ENCODE measurements around the gene GLI3.

The GLI3 gene

DNA sequence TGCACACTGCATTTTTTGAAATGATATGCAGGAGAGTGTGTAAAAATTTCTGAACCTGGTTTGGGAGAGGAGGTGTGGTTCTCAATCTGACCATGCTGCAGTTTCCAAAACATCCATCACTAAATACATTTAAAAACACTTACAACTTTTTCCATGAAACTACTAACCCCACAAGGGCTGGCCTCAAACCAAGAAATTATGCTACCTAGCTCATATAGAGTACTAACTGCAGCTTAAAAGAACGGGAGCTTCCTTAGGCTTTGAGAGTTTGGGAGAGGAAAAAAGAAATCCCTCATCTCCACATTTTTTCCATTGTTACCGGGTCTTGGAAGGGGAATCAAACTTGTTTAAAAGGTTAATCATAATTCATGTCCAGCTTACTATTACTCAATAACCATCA, 214.2 kb downstream of the GLI3 start:
- no peak for DNase-seq

DNA sequence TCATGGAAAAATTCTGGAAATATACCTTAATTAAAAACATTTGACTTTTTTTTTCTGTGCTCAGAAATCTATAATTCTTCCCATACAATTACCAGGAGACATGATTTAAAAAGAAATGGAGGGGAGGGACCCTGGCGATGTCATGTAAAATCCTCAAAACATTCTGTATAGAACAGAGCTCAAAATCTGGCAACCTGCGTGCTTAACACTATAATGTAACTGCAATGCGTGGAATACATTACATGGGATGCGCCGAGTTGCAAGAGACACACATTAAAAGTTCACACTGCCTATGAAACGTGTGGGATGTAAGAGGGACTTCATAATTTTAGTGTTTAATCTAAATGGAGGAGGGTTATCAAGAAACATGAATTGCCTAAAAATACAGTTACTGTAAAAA, 215.0 kb downstream of the GLI3 start:
- no peak for DNase-seq

DNA sequence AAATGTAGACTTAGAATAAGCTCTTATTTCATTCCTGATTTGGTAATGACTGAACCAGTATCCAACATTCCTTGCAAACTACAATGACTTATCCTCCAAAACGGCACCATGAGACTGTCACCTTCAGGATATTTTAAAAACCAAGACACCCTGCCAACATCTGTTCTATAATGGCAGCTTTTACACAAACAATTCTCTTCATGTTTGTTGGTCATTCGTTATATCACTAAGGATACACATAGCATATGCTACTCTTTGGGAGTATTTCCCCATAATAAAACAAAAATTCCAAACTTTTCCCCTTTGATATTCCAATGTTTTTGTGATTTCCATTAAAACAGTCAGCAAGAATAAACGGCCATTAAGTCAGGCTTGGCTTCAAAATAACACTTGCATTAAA, 215.4 kb downstream of the GLI3 start:
- no peak for DNase-seq

DNA sequence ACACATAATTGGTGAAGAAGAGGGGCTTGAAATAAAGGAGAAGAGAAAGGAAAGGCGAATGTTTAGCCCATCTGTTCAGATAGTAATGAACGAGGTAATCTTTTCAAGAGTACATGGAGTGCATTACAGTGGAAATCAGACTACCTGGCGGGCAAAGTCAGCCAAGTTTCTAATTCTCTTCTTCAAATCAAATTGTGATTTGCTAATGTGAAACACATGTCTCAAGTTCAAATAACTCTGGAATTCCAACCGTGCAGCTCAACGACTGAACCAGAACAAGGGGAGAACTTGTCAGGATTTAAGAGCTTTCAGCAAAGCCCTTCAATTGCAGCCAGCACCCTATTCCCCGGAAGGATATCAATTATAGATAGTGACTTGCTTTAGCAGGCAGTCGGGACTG, 216.9 kb downstream of the GLI3 start:
- DNase-seq: no peak

DNA sequence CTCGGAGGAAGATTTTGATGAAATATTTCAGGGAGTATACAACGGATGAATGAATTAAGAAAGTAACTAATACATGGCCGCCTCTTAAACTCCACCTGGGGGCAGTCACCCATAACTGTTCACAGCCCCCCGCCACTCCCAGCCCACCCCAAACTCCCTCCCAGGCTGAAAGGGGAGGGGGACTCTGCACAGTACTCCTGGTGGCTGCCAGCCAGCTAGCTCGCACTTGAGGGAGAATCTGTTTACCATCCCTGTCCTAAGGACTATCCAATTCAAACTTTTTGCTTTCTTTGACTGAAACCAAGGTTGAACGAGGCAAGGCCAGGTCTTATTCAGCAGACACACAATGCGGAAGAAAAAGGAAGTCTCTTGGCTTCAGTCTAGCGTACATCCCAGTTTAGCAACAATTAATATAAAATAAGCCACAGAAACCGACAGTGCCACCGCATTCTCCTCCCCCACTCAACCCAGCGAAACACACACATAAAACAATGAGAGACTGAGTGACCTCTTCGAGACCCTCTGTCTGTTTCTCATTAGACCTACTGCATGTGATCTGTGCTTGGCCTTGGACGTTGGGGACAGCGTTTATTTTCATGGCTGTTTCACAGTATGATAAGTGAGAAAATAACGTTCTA, 219.5 kb downstream of the GLI3 start:
- DNase-seq: no peak

DNA sequence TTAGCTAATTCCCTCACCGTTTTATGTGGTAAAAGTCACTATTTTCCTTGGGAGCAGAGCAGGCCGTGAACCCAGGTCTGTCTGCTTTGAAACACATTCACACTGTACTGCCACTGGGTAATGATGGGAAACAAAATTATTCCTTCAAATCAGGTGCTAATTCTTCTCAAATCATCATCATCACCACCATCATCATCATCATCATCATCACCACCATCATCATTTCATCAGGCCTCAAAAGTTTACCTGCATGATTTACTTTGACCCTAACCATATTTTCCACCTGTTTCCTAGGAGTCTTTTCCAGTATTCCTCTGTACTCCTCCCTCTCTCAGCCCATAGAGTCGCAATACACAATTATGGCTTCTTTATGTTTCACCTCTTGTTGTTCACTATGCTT, 220.5 kb downstream of the GLI3 start:
- DNase-seq: no peak

DNA sequence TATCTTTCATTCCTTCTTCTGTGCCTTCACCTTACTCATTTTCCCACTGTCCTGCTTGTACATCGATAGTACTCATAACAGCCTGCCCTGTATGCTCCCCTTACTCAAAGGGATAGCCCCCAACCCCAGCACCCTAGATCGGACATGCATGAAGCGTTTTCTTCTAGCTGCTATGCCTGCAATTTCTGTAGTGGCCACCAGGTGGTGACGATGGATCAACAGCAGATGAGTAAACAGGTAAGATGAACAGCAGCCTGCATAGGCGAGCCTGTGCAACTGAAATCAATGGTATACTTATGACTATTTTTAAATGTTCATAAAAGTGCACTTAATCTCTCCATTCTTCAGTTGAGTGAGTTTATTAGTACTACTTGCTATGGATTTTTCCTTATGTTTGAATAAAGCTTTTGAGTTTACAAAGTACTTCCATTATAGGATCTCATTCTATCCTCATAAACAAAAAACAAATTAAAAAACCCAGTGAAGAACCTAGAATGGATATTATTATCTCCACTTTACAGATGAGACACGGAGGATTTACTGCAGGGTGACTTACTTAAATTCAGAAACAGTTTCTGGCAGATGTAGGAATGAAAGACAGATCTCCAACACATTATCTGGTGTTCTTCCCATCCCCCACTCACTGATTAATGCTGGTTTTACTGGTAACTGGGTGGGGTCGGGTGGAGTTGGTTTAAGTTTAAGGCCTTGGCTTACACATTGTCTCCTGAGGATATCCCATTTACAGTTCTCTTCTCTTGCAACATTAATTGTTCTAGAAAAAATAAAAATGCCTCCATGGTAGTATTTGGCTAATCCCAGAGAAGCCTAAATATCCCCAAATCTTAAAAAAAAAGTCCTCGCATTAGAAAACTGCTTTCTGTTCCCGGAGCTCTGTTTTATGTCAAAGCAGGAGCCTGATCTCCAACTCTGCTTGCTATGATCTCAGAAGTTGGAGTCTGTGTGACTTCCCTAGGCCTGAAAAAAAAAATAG, 222.1 kb downstream of the GLI3 start:
- DNase-seq: no peak

DNA sequence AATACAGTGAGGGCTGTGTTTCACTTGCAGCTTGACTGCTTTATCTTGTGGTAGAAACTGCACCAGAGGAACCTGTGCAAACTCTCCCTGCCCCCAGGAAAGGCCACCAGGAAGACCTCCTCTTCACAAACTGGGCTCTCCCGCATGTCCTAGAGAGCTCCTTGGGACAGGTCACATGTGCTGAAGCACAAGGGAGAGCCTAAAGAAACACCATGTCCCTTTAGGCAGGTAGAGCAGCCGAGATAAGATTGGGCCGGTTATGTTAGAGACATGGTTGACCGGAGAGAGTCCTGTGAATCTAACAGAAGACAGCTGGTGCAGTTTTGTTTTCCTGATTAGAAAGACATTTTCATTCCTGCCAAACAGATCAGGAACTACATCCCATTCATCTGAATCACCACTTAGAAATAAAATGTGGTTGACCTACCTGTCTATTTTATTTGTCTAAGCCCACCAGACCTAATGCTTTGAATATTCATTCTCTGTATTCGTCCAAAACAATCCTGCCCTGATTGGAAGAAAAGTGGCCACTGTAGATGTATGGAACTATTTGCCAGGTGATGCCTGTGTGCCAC, 224.1 kb downstream of the GLI3 start:
- no peak for DNase-seq

DNA sequence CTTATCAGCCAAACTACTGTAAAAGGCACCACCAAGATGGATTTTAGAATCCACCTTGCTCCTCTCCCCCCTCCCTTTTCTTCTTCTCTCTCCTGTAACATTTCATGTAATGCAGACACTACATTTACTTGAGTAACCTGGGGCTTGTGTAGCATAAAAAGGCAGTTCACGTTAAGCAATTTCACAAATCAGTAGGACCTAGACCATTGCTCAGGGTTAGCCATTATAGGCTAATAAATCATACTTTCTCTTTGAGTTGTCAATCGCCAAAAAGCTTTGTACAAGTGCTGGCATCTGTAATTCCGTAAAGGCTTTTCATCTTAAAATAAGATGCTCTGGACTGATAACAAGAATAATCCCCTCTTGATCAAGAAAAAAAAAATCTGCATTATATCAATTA, 224.7 kb downstream of the GLI3 start:
- no peak for DNase-seq

DNA sequence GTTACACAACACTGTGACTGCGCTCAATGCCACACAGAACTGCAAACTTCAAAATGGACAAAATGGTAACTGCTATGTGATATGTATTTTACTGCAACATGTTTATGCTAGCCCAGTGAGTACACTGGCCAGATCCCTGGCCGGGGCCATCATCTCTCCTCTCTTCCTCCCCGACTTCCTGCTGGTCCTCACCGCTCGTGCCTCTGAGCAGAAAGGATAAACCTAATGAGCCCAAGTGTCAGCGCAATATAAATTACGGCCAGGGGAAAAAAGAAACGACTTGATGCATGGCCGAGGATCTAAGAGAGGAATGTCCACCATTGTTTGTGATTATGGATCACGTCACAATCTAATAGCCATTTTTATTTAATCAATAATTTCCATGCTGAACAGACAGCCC, 225.2 kb downstream of the GLI3 start:
- no peak for DNase-seq

DNA sequence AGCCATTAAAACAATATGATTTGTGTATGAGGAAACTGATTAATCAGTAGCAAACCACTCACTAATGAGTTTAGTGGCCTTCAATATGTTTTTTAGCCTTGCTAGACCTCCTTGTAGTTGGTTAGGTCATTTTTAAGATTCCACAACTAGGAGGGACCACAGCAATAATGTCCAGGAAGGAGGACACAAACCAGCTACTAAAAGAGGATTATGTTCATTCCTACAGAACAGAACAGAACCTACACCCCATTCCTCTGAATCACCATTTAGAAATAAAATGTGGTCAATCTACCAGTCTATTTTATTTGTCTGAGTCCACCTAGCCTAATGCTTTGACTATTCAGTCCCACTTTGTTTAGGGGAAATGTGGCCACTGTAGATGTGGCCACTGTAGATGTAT, 226.3 kb downstream of the GLI3 start:
- no peak for DNase-seq

DNA sequence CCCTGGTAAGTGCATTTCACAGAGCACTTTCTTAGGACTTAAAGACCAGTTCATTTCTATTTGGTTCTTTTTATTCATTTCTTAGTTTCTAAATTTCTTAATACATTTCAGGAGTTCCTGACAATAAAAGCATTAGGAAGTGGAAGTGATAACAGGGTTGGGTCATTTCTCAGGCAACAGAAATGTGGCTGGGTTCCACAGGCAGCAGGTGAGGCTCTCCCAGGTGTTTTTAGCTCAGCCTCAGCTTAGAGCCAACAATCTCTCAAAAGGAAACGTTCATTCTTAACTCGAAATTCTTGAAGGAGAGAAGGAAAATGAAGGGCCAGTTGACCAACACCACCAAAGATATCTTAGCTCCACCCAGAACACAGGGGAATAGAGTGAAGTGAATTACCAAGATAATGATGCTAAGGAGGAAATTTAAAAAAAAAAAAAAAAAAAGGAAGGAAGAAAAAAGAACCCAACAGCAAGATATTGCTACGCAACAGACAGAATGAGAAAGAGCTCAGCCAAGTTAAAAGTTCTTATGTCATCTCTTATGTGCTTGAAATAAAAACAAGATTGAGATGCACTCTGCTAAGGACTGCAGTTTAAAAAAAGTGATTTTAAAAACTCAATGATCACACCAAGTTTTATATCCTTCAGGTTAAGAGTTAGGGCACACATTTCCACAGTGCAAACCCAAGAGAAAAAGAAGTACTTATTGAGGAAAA, 230.1 kb downstream of the GLI3 start:
- no peak for DNase-seq

DNA sequence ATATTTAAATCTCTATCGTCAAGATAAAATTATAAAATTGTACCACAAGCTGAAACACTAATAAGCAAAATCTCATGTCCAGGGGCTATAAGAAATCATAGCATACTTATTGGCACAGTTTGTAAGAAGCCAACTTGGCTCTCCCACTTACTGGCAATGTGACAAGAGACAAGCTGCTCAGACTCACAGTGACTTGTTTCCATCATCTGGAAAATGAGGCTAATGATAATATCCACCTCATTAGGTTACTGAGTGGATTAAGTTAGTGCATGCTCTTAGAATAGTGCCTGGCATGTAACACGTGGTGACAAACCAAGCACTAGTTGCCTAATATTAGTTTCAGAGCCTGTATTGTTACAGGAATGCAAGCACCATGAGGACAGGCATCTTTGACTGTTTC, 234.4 kb downstream of the GLI3 start:
- DNase-seq: no peak

DNA sequence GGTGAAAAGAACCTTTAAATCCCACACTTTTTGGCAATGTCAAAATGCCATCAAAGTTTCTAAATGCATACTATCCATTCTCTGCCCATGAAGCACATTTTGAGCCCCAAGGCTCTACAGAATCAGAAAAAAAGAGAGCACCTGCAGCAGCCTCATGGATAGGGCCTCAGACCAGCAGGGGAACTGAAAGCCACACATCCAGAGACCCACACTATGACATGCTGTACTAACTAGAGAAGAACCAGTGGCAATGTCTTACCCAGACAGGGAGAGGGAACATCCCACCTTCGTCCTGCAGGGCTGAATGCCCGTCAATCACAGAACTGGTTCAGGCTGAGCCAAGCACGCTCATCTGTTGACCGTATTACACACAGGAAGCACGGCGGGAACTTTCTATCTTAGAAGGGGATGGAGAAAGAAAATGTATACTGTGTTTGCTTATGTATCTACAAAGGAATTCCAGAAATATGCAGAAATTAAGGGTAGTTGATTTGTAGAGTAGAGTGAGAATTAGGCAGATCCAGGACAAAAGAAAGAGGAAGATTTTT, 237.2 kb downstream of the GLI3 start:
- no peak for DNase-seq

DNA sequence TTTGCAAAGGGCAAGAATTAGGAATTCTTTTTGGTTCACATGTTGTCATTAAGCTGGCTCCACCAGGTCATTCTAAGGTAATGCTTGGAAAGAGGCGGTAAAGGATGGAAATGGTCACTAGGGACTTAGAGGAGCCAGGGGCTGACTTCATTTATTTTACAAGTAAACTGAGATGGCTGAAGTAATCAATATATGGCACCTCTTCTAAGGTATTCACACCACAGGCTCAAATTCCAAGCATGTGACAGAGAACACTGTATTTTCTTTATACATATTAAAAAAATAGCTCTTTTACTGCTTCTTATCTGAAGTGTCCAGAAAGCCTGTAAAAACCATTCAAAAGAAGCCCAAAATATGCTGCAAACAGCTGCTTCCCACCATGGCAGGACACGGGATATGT, 239.0 kb downstream of the GLI3 start:
- no peak for DNase-seq

DNA sequence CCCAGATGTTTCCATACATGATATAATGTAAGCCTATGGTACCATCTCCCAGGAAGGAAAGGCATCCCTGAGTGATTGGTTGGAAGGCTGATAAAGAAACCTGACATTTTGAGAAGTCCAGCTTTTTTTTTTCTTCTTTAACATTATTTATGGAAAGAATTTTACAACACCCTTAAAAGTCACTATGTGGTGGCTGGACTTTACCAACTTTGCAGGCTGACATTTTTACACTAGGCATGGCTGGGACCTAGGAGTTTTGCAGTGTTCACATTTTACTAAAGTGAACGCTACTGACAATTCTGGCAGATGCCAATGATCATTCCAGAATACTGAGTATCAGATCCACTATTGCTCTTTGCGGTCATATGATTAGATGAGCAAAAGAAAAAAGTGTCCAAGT, 239.9 kb downstream of the GLI3 start:
- no peak for DNase-seq

DNA sequence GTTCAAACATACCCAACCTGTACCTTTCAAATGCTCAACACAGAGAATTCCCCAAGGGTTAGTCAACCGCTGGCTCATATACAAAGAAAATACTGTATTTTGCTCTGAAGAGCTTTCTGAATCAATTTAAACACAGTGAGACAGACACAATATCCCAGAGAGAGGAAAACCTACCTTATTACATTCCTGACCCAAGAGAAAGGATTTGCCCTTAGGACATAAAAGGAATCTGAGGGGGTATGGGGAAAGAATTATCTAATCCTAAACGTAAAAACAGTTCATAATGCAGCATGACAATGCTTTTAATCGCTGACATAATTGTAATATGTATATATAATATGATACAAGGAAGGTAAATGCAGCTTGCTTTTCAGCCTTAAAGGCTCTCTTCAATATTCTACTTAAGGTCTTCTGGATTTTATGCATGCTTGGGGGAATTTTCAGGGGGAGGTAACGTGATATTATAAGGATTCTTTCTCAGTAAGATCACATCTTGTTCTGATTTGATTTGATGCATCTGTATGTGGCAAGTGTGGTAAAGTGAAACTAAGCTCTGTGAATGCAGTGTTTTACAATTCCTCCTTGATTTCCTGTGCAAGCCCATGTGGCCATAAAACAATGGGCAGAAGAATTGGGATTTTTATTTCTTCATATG, 240.5 kb downstream of the GLI3 start:
- no peak for DNase-seq

DNA sequence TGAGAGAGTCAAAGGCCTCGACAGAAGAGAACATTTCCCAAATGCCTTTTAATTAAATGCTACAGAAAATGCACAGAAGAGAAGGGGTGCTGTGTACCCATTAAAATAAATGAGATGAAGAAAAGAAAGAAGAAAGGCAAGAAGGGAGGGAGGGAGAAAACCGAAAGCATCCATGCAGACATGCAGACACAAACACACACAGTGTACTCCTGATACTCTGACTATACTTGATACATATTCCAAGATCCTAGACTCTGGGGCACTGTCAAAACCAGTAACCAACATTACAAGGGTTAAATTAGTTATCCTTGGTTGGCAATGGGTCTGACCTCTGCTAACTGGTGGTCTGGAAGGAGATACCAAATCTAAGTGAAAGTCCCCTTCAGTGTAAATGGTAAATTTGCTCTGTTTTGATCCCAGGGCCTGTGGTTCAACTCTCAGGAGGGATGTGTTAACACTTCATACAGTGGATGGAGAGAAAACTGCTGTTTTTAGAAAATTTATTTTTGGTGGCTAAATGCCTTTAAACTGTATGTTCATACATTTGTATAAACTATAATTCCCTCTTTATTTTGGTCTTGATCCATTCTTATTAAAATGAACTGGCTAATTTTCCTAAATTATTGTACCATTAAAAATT, 241.3 kb downstream of the GLI3 start:
- no peak for DNase-seq

DNA sequence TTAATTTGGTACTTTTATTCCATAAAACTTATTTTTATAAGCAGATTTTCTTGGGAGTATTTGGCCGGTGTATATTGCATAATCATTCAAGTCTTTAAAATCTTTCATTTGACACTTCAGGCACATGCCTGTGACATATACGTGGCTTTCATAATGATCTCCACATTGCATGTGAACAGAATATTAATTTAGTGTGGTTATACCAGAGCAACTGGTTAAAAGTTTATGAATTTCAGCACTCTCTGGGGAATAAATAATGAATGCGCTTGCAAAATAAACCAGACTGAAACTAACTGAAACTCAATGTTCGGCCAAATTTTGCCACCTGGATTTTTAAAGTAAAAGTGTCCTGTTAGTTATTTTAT, 242.3 kb downstream of the GLI3 start:
- no peak for DNase-seq

DNA sequence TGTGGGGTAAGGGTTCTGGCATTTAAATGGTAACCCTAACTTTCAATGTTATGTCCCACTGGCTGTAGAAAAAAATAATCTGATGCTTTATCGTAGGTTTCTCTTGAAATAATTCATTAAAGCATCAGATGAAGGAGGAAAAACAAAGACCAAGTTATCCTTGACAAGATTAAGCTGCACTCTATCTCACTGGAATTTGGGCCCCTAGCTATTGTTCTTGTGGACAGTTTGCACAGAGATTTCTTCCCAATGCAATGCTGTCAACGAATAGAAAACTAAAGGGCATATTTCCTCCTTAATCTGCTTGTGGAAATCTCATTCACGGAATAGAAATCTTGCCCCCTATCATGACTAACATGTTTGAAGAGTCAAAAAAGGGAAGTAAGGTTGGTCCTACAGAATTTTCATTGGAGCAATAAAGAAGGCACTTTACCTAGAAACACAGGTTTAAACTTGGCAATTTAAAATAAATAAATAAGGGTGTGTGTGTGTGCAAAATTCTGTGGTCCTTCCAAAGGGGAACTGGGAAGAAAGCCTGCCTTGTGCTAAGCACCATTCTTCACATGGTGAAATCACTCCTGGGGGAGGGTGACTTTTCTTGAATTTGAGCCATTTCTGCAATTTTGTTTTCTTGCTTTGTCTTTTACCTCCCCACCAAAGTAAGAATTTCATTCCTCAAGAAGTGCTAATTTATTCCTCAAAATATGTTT, 242.8 kb downstream of the GLI3 start:
- no peak for DNase-seq

Measured in NCI-H524 (cell line).